IMR-90 (cell line): ENCODE results near the gene CSAG2. TPM values are rescaled to one million over a fixed set of nuclear protein-coding genes. Genes with fewer than 3 reads are reported as not detected.
"Not testable (repeated sequence)": the region's sequence is repeated elsewhere in the genome, so short reads cannot be mapped to it uniquely, and the experiment has no call there.

ENCODE experiments used
- ATAC-seq: fragments of 200-7000 bp; cut with Tn5 transposase; 2 replicates; pipeline ENCODE4 v1.9.1; 2020; ENCODE audit warnings: low read depth, mild to moderate bottlenecking, moderate library complexity
- Bru-seq: library from RNA; stranded (reverse); fragments of 400-500 nt; gene quantifications from one replicate; lab custom pipeline; 2021; lab: Mats Ljungman, UMichigan
- BruChase-seq, 2 experiments: library from RNA; stranded (reverse); fragments of 400-500 nt; gene quantifications; one replicate each; lab custom pipeline; 2021; lab: Mats Ljungman, UMichigan
- BruUV-seq: library from RNA; stranded (reverse); fragments of 400-500 nt; replicated peaks from 2 replicates; lab custom pipeline; 2021; lab: Mats Ljungman, UMichigan
- CTCF ChIA-PET: fragments of 300-600 bp; formaldehyde crosslinking; extraction: SDS; loops from one replicate; lab custom pipeline; 2021; ENCODE audit warnings: antibody characterized with exemption; lab: Yijun Ruan, JAX
- POLR2A ChIA-PET: fragments of 300-600 bp; sonication (Branson Sonifier 250); formaldehyde crosslinking; loops from one replicate; lab custom pipeline; 2022; ENCODE audit warnings: antibody characterized with exemption; ENCODE audit not compliant: unreplicated experiment; lab: Charles Lee
- DNase-seq: peaks from one replicate; pipeline ENCODE4 v3.0.0; 2013
- H2AFZ ChIP-seq: replicated peaks from 2 replicates; pipeline ENCODE3; 2013; ENCODE audit warnings: low read length, mild to moderate bottlenecking; ENCODE audit not compliant: poor library complexity
- H2AK5ac ChIP-seq: 2 replicates; pipeline ENCODE4 v1.6.1; 2013; ENCODE audit warnings: low read depth, low read length, inconsistent platforms
- H2AK9ac ChIP-seq: replicated peaks from 2 replicates; pipeline ENCODE3; 2013; ENCODE audit warnings: mild to moderate bottlenecking, low read depth, low read length, moderate library complexity; ENCODE audit not compliant: poor library complexity
- H2BK120ac ChIP-seq: 2 replicates; pipeline ENCODE4 v1.6.1; 2013; ENCODE audit warnings: low read depth, low read length, inconsistent platforms
- H2BK15ac ChIP-seq: 3 replicates; pipeline ENCODE4 v1.6.1; 2013; ENCODE audit warnings: low read depth, low read length, inconsistent platforms
- H2BK20ac ChIP-seq: 2 replicates; pipeline ENCODE4 v1.6.1; 2013; ENCODE audit warnings: low read depth, mild to moderate bottlenecking, inconsistent platforms, low read length, moderate library complexity
- H2BK5ac ChIP-seq: 2 replicates; pipeline ENCODE4 v1.6.1; 2013; ENCODE audit warnings: mild to moderate bottlenecking, low read depth, low read length, inconsistent platforms; ENCODE audit not compliant: poor library complexity, severe bottlenecking
- H3K14ac ChIP-seq: replicated peaks from 2 replicates; pipeline ENCODE4 v1.6.1; 2013; ENCODE audit warnings: low read depth, low read length, inconsistent platforms
- H3K18ac ChIP-seq: 2 replicates; pipeline ENCODE4 v1.6.1; 2013; ENCODE audit warnings: low read depth, low read length, control low read depth
- H3K23ac ChIP-seq: 2 replicates; pipeline ENCODE4 v1.6.1; 2013; ENCODE audit warnings: low read depth, low read length, inconsistent platforms
- H3K27ac ChIP-seq: 2 replicates; pipeline ENCODE4 v1.5.1; 2013; ENCODE audit warnings: mild to moderate bottlenecking, control low read depth, low read length; ENCODE audit not compliant: insufficient read depth
- H3K27me3 ChIP-seq: 2 replicates; pipeline ENCODE4 v1.6.1; 2013; ENCODE audit warnings: low read length; ENCODE audit not compliant: control insufficient read depth, insufficient read depth
- H3K36me3 ChIP-seq: 2 replicates; pipeline ENCODE4 v1.6.1; 2013; ENCODE audit warnings: low read length, mixed read lengths; ENCODE audit not compliant: control insufficient read depth, insufficient read depth
- H3K4ac ChIP-seq: 2 replicates; pipeline ENCODE4 v1.6.1; 2013; ENCODE audit warnings: low read depth, low read length, inconsistent platforms
- H3K4me1 ChIP-seq: 2 replicates; pipeline ENCODE4 v1.6.1; 2013; ENCODE audit warnings: low read length, mixed read lengths; ENCODE audit not compliant: control insufficient read depth, insufficient read depth
- H3K4me2 ChIP-seq: 2 replicates; pipeline ENCODE4 v1.6.1; 2013; ENCODE audit warnings: low read depth, mild to moderate bottlenecking, control low read depth, low read length, moderate library complexity
- H3K4me3 ChIP-seq: 2 replicates; pipeline ENCODE4 v1.5.1; 2013; ENCODE audit warnings: low read depth, mild to moderate bottlenecking, control low read depth, low read length, moderate library complexity; ENCODE audit not compliant: insufficient read depth
- H3K56ac ChIP-seq: 2 replicates; pipeline ENCODE4 v1.6.1; 2013; ENCODE audit warnings: low read length, inconsistent platforms; ENCODE audit not compliant: insufficient read depth; ENCODE audit errors: extremely low read depth
- H3K79me1 ChIP-seq, 2 experiments: 2 replicates each; pipeline ENCODE4 v1.6.1; 2013; ENCODE audit warnings: low read length in 2 of 2, inconsistent platforms in 1 of 2, low read depth in 1 of 2
- H3K9ac ChIP-seq: 2 replicates; pipeline ENCODE4 v1.6.1; 2013; ENCODE audit warnings: low read depth, low read length, control low read depth
- H3K9me1 ChIP-seq: 2 replicates; pipeline ENCODE4 v1.6.1; 2013; ENCODE audit warnings: low read length, inconsistent platforms; ENCODE audit not compliant: insufficient read depth
- H3K9me3 ChIP-seq: 2 replicates; pipeline ENCODE4 v1.6.1; 2013; ENCODE audit warnings: low read length; ENCODE audit not compliant: control insufficient read depth, insufficient read depth
- H4K20me1 ChIP-seq: 2 replicates; pipeline ENCODE4 v1.6.1; 2013; ENCODE audit warnings: low read length, inconsistent platforms; ENCODE audit not compliant: insufficient read depth
- H4K5ac ChIP-seq: 2 replicates; pipeline ENCODE4 v1.6.1; 2013; ENCODE audit warnings: mild to moderate bottlenecking, low read depth, low read length, control low read depth
- H4K8ac ChIP-seq, 2 experiments: 2 replicates each; pipeline ENCODE4 v1.6.1; 2013; ENCODE audit warnings: low read depth in 2 of 2, low read length in 2 of 2, control low read depth in 1 of 2, inconsistent platforms in 1 of 2
- H4K91ac ChIP-seq: 2 replicates; pipeline ENCODE4 v1.6.1; 2013; ENCODE audit warnings: low read depth, low read length, inconsistent platforms; ENCODE audit not compliant: insufficient read depth
- WGBS, 2 experiments: methylation state at CpG; one replicate each; pipeline versions ENCODE4 v1.1.5 to v1.1.7; 2013; ENCODE audit warnings: missing lambda C conversion rate in 2 of 2; ENCODE audit not compliant: insufficient read length in 1 of 2; ENCODE audit errors: extremely low coverage in 2 of 2; 5-methylcytosine and 5-hydroxymethylcytosine counted together
- dilution Hi-C: fragments of 300-500 bp; cut with HindIII; formaldehyde crosslinking; loops from one replicate; pipeline ENCODE4 v1.14.3; 2018; ENCODE audit warnings: low sequenced_read_pairs; ENCODE audit not compliant: unreplicated experiment
- in situ Hi-C: fragments of 300-500 bp; cut with MboI; formaldehyde crosslinking; loops from 3 replicates; pipeline ENCODE4 v1.14.3; 2019; ENCODE audit warnings: low sequenced_read_pairs, inconsistent platforms, mixed read lengths
- intact Hi-C: fragments of 100-400 bp; cut with micrococcal nuclease; formaldehyde crosslinking; loops from 2 replicates; pipeline ENCODE4 v1.10.0; 2022
- long read RNA-seq: library from polyadenylated mRNA; unstranded; transcript quantifications from one replicate; pipeline ENCODE4 v2.0.0, GENCODE V29; 2021; ENCODE audit not compliant: unreplicated experiment
- polyA plus RNA-seq, 3 experiments: library from polyadenylated mRNA; depleted of rRNA; stranded (reverse); fragments of >200 nt; gene quantifications; 2 replicates each; pipeline ENCODE4 v1.2.3, GENCODE V29; 2012; ENCODE audit warnings: low replicate concordance in 1 of 3
- total RNA-seq: library from RNA; depleted of rRNA; stranded (reverse); fragments of >200 nt; gene quantifications from 2 replicates; pipeline ENCODE4 v1.2.3, GENCODE V29; 2012; rRNA removed

Gene CSAG2
- total RNA-seq (not detected in 2 replicates), polyA plus RNA-seq (2012; rRNA removed) (not detected in 2 replicates), Bru-seq, nascent RNA (not detected), BruChase-seq, experiment 1, labeled RNA remaining after a 6-hour chase (not detected), BruChase-seq, experiment 2, labeled RNA remaining after a 2-hour chase (not detected)
- polyA plus RNA-seq (2012; cell fraction: cytosol; rRNA removed) = not detected in 2 replicates
- not detected in 2 replicates for polyA plus RNA-seq (2012; cell fraction: nucleus; rRNA removed; ENCODE audit: low replicate concordance)
- long read RNA-seq = 0 reads

GRCh38 chrX:152709173-152709572 is at the start of gene CSAG2:
Gene CSAG2, minus strand, starts transcription at chrX:152709273. Its CDS starts 161 bp downstream, at chrX:152709112.
- H2BK15ac ChIP-seq, H3K36me3 ChIP-seq, H4K5ac ChIP-seq, H3K23ac ChIP-seq, H3K14ac ChIP-seq, DNase-seq, H4K91ac ChIP-seq, ATAC-seq, H2BK120ac ChIP-seq, H3K4me1 ChIP-seq, H2AK5ac ChIP-seq, BruUV-seq, H3K4ac ChIP-seq, H2BK5ac ChIP-seq, H4K20me1 ChIP-seq, dilution Hi-C loops, H3K4me3 ChIP-seq, H3K27me3 ChIP-seq, H3K18ac ChIP-seq, H3K9ac ChIP-seq, H3K9me3 ChIP-seq, in situ Hi-C loops, H2AFZ ChIP-seq, H4K8ac ChIP-seq, H3K56ac ChIP-seq, H3K27ac ChIP-seq, H2BK20ac ChIP-seq, POLR2A ChIA-PET, H3K4me2 ChIP-seq, intact Hi-C loops, H3K79me1 ChIP-seq, H3K9me1 ChIP-seq, H2AK9ac ChIP-seq, CTCF ChIA-PET: not testable (repeated sequence)
- WGBS, 2 experiments = no CpG with 5 or more reads among the region's 2 CpGs

GRCh38 chrX:152754871-152755270 is 45.8 kb upstream of the CSAG2 start:
- H3K18ac ChIP-seq, H3K36me3 ChIP-seq, H2AK5ac ChIP-seq, H2BK15ac ChIP-seq, H3K9me3 ChIP-seq, H3K79me1 ChIP-seq, H3K14ac ChIP-seq, H2AK9ac ChIP-seq, ATAC-seq, H3K9ac ChIP-seq, dilution Hi-C loops, H3K4ac ChIP-seq, H2BK20ac ChIP-seq, intact Hi-C loops, H2BK120ac ChIP-seq, H3K23ac ChIP-seq, in situ Hi-C loops, H3K27me3 ChIP-seq, H3K4me1 ChIP-seq, CTCF ChIA-PET, H3K4me2 ChIP-seq, H4K20me1 ChIP-seq, DNase-seq, H3K9me1 ChIP-seq, H4K5ac ChIP-seq, H2AFZ ChIP-seq, H4K8ac ChIP-seq, POLR2A ChIA-PET, H2BK5ac ChIP-seq, H3K4me3 ChIP-seq, BruUV-seq, H3K27ac ChIP-seq, H3K56ac ChIP-seq, H4K91ac ChIP-seq: not testable (repeated sequence)
- WGBS, 2 experiments = no CpG with 5 or more reads among the region's 5 CpGs
